ENCODE measurements around the gene CTIF. TPM values are rescaled to one million over a fixed set of nuclear protein-coding genes. Genes with fewer than 3 reads are reported as not detected.

The CTIF gene
- total RNA-seq, 1 donor from 2014 or later: 26.4 TPM

DNA sequence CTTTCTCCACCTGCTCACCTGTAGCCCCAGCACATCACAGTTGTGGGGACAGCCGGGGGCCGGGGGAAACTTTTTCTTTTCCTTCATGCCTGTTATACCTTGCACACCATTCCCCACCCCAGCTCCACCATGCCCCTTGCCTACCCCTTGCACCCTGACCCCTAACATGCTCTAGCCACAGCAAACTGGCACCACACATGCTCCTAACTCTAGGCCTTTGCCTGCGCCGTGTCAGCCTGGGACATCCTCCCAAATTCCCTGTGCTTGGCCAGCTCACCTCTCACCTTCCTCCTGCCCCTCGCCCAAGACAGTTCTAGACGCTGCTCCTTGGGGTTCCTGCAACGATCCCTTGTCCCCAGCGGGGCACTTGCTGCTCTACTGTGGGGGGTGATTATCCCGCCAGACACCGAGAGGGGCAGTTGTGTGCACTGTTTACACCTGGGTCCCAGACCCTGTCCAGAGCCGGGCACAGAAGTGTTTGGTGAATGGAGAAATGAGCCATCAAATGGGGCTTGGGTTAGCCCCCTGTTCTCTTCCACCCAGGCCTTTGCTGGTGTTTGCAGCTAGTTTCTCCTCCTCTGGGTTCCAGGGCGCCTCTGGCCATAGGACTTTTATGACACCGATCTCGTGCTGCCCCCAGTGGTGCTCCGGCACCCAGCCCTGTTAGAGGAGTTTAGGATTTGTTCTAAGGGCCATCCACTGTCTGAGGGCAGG, 129.8 kb downstream of the CTIF start:
- H3K9me3 Mint-ChIP-seq (ENCODE audit: low read depth): peaks cover 16% of the 10 kb centered on the region
- no peaks in the 10 kb centered on the region for H3K4me1 Mint-ChIP-seq (ENCODE audit: low read depth)
- TF ChIP-seq, protein P1, sequence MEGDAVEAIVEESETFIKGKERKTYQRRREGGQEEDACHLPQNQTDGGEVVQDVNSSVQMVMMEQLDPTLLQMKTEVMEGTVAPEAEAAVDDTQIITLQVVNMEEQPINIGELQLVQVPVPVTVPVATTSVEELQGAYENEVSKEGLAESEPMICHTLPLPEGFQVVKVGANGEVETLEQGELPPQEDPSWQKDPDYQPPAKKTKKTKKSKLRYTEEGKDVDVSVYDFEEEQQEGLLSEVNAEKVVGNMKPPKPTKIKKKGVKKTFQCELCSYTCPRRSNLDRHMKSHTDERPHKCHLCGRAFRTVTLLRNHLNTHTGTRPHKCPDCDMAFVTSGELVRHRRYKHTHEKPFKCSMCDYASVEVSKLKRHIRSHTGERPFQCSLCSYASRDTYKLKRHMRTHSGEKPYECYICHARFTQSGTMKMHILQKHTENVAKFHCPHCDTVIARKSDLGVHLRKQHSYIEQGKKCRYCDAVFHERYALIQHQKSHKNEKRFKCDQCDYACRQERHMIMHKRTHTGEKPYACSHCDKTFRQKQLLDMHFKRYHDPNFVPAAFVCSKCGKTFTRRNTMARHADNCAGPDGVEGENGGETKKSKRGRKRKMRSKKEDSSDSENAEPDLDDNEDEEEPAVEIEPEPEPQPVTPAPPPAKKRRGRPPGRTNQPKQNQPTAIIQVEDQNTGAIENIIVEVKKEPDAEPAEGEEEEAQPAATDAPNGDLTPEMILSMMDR (IDR thresholded peaks at IDR 0.05; ENCODE audit: unreplicated experiment): peak; percentile 30
- peaks cover 22% of the 10 kb centered on the region for H3K36me3 Mint-ChIP-seq (ENCODE audit: insufficient read depth)
- H3K27me3 Mint-ChIP-seq: no peaks in the 10 kb centered on the region
- H3K4me3 Mint-ChIP-seq (ENCODE audit: low read depth): no peak overlapping the region
- no peak overlapping the region for H3K27ac Mint-ChIP-seq
- DNase-seq (ENCODE audit: low spot score, unreplicated experiment): no peak

DNA sequence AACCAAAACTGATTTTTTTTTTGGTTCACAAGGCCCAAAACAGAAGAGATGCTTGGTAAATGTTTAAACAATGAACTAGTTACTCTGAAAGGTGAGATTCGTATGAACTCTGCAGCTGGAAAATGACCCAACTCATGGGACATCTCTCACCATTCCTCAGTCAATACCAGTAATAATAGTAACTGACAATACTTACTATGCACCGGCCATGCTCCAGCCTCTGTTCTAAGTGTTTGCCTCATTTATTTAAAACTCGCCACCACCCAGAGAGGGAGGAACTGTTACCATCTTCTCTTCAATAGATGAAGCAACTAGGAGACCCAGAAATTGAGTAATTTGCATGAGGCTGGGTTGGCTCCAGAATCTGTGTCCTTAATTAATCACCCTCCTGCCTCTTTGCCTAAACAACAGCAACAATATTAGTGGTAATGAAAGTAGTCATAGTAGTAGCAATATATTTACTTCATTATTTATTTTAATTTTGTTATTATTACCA, 130.4 kb downstream of the CTIF start:
- DNase-seq (ENCODE audit: low spot score, unreplicated experiment): no peak
- no peaks in the 10 kb centered on the region for H3K27me3 Mint-ChIP-seq
- H3K4me3 Mint-ChIP-seq (ENCODE audit: low read depth): no peak overlapping the region
- no peaks in the 10 kb centered on the region for H3K4me1 Mint-ChIP-seq (ENCODE audit: low read depth)
- TF ChIP-seq, protein P1 (IDR thresholded peaks at IDR 0.05; ENCODE audit: unreplicated experiment): no peak
- peaks cover 22% of the 10 kb centered on the region for H3K36me3 Mint-ChIP-seq (ENCODE audit: insufficient read depth)
- no peak overlapping the region for H3K27ac Mint-ChIP-seq
- H3K9me3 Mint-ChIP-seq (ENCODE audit: low read depth): peaks cover 16% of the 10 kb centered on the region

DNA sequence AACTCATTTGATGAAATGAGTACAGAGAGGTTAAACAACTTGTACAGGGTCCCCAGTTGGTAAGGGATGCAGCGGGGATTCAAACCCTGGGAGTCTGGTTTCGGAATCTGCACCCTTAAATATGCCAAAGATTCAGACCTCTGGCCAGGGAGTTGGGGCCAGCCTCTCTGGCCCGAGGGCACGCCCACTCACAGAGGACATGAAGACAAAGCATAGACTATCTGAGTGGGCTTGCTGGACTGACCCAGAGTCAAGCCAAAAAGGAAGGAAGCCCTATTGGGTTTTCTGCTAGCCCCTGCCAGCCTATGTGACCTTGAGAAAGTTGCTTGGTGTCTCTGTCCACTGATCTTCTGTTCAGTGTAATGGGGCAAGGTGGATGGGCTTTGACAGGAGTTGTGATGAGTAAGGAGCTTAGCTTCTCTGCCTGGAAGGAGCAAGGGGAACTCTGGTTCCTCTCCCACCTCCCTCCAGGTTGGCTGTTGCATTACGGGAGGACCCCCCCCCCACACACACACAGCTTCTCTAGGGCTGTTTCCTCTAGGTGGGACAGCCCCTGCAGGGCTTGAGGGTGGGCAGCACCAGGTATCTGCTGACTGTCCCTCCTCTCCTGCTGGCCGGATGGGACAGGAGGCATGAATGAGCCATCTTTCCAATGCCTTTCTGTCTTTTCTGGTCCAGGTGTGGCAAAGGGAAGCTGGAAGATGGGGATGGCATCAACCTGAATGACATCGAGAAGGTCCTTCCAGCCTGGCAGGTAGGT, 131.3 kb downstream of the CTIF start:
- peaks cover 22% of the 10 kb centered on the region for H3K36me3 Mint-ChIP-seq (ENCODE audit: insufficient read depth)
- peaks cover 16% of the 10 kb centered on the region for H3K9me3 Mint-ChIP-seq (ENCODE audit: low read depth)
- H3K4me3 Mint-ChIP-seq (ENCODE audit: low read depth): no peak overlapping the region
- no peak for DNase-seq (ENCODE audit: low spot score, unreplicated experiment)
- no peaks in the 10 kb centered on the region for H3K4me1 Mint-ChIP-seq (ENCODE audit: low read depth)
- TF ChIP-seq, protein P1 (IDR thresholded peaks at IDR 0.05; ENCODE audit: unreplicated experiment): no peak
- no peaks in the 10 kb centered on the region for H3K27me3 Mint-ChIP-seq
- H3K27ac Mint-ChIP-seq: no peak overlapping the region

DNA sequence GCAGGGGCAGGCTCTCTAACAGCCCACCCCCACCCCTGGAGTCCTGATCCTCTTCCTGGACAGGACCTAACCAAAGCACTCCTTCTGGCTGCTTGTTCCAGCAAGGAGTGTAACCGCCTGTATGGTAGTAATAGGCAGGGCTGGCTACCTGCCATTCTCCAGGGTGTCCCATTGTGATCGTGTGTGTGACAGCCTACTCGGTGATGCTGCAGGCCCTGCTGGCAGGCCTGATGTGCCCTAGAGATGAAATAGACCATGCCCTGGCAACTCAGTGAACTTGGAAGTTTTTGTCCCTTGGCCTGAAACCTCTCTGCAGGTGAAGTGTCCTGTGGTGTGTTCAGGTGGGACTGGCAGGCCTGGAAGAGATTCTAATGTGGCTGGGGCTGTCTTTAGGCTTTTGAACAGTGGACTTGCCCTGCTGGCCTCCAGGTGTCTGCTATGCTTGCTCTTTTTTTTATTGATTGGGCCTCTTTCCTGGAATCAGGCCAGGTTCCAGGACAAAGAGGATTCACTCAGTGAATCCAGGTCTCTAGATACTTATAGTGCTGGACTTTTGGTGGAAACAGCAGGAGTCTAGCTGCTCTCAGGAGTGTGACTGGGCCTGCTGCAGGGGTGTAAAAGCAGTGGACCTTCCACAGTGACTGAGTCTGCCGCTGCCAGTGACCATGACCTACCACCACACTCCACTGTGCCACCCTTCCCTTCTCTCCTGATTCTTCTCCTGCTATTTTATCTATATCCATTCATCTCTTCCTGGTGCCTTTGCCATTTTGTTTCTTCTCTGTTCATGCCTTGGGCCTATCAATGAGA, 132.1 kb downstream of the CTIF start:
- no peak for DNase-seq (ENCODE audit: low spot score, unreplicated experiment)
- Mint-ChIP-seq H3K4me1 (ENCODE audit: low read depth) (no peaks in the 10 kb centered on the region), H3K27ac (peak overlapping the region; percentile 50), H3K36me3 (ENCODE audit: insufficient read depth) (peaks cover 16% of the 10 kb centered on the region), H3K27me3 (no peaks in the 10 kb centered on the region), H3K4me3 (ENCODE audit: low read depth) (no peak overlapping the region), H3K9me3 (ENCODE audit: low read depth) (peaks cover 10% of the 10 kb centered on the region)
- TF ChIP-seq, protein P1 (IDR thresholded peaks at IDR 0.05; ENCODE audit: unreplicated experiment): no peak

DNA sequence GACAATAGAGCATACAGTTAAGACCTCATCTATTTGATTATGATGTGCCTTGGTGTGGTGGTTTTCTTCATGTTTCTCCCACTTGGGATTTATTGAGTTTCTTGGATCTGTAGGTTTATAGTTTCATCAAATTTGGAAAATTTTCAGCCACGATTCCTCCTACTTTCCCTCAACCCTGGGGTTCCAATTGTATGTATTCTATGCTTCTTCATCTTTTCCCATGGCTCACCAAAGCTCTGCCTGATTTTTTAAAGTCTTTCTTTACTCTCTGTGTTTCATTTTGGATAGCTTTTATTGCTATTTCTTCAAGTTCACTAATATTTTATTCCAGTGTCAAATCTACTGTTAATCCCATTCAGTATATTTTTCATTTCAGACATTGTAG, 132.7 kb downstream of the CTIF start:
- Mint-ChIP-seq H3K4me3 (ENCODE audit: low read depth) (no peak overlapping the region), H3K27ac (peak overlapping the region; percentile 50), H3K4me1 (ENCODE audit: low read depth) (no peaks in the 10 kb centered on the region), H3K27me3 (no peaks in the 10 kb centered on the region), H3K36me3 (ENCODE audit: insufficient read depth) (peaks cover 10% of the 10 kb centered on the region), H3K9me3 (ENCODE audit: low read depth) (peaks cover 7% of the 10 kb centered on the region)
- no peak for DNase-seq (ENCODE audit: low spot score, unreplicated experiment)
- TF ChIP-seq, protein P1 (IDR thresholded peaks at IDR 0.05; ENCODE audit: unreplicated experiment): no peak
